ENCODE results near the gene MTMR1. TPM values are rescaled to one million over a fixed set of nuclear protein-coding genes. Genes with fewer than 3 reads are reported as not detected.

Gene MTMR1
- 10 to 100 TPM in 7 of 8 experiments, 1 to 10 TPM in 1; 9.4 to 28.2 (median 15.3) TPM for total RNA-seq

DNA sequence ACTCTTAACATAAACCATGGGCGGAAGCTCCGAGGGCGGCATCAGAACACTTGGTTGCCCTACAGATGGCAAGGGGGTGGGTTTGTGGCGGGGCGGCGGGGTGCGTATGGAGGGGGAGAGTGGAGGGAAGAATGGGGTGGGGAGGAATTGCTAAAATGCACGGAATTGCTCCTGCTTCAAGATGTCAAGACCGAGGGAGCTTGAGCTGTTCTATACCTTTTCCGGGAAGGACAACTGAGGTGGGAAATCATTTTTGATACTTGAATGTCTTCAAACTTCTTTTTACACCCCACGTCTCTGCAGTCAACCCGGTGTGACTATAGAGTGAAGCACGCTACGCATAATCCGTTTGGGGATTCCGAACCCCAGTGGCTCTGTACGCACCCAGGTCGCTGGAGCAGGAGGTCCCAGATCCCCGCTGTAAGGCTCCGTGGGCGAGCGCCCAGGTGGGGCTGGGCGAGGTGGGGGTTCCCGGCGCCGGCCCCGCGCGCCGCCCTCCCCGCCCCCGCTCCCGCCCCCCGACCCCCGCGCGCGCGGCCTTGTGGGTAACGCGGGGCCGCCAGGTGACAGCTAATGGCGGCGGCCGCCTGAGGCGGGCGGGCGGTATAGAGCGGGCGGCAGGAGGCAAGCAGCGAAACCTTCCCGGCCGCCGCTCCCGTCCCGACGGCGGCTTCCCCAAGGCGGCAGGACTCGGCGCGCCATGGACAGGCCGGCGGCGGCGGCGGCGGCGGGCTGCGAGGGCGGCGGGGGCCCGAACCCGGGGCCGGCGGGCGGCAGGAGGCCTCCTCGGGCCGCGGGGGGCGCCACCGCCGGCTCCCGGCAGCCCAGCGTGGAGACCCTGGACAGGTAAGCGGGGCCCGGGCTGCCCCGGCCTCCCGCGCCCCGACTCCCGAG, at the start of gene MTMR1:
Gene MTMR1, plus strand, starts transcription at position 566 of the 894 bp plus-strand sequence. Its CDS starts 135 bp downstream, at position 701.
- Histone ChIP-seq H3K4me1 (replicated peaks in 1 of 2) (peaks cover 6 to 16% of the 10 kb centered on the region in 2 donors), H3K27ac (peak within 1 kb of the TSS; percentile 96 to 97), H3K4me3 (peak within 1 kb of the TSS; percentile 50 to 97 (median 93))
- ATAC-seq (replicated peaks in 6 of 8): peak; percentile 39 to 81 (median 73)
- in situ Hi-C loops (cut with MboI; ENCODE audit: low pct_unique_long_range_greater_than_20kb in 2 of 9, low sequenced_read_pairs in 9 of 9, unreplicated experiment in 9 of 9): loop anchor here in 4 of 9 experiments (25.0 kb wide), 1 partner anchor 731 kb away; no protein-coding TSS in a partner anchor
- WGBS, 10 experiments: 28% methylated on average over 3 of the region's 92 CpGs; no CpG with 5 or more reads in 9 of the 10 experiments

DNA sequence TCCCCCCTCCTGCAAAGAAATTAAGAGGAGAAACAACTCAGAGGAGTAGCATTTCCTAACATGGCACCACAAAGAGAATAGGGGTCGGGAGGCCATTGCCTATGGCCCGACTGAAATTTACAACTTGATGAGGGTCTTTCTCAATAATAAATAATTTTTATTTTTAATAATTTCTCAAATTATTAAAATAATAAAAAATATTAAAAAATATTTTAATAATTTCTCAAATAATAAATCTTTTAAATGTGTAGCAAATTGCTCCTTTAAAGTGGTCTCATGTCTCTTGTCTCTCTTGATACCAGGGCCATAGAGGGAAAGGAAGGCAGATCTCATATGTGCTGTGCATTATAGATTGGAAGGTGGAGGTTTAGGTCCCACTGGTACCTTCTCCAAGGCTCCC, 49.2 kb upstream of the MTMR1 start:
- WGBS, 10 experiments: 38 to 100% (median 73%) methylated on average over 1 to 2 of the region's 2 CpGs; no CpG with 5 or more reads in 4 of the 10 experiments
- Histone ChIP-seq H3K4me3 (no peak overlapping the region), H3K4me1 (replicated peaks in 1 of 2) (no peaks in the 10 kb centered on the region), H3K27ac (no peak overlapping the region)
- ATAC-seq (replicated peaks in 6 of 8): no peak
- in situ Hi-C loops (cut with MboI; ENCODE audit: low pct_unique_long_range_greater_than_20kb in 2 of 9, low sequenced_read_pairs in 9 of 9, unreplicated experiment in 9 of 9): no loop called here

GRCh38 chrX:150644422-150644821, 48.8 kb upstream of the MTMR1 start:
- H3K4me1 ChIP-seq (replicated peaks in 1 of 2): no peaks in the 10 kb centered on the region

DNA sequence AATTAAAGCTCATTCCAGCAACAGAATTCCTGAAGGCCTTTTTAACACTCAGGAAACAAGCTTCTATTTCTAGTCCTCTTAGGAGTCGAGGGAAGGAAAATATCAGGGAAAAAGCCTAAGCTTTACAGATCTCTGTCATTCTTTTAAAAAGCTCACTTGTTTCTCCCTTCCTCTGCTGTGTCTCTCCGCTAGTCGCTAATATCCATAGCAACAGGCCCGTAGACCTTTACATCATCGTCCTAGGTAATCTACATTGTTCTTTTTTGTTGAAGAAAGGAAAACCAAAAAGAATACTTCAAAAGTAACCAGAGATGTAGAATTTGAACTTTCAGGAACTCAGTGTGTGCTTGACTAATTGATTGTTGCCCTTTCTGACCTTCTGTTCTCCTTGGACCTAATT, 45.9 kb upstream of the MTMR1 start:
- Histone ChIP-seq H3K4me3 (no peak overlapping the region), H3K27ac (no peak overlapping the region), H3K4me1 (replicated peaks in 1 of 2) (no peaks in the 10 kb centered on the region)
- WGBS, 10 experiments: 19 to 100% (median 95%) methylated on average over 1 to 4 of the region's 5 CpGs; no CpG with 5 or more reads in 6 of the 10 experiments
- in situ Hi-C loops (cut with MboI; ENCODE audit: low pct_unique_long_range_greater_than_20kb in 2 of 9, low sequenced_read_pairs in 9 of 9, unreplicated experiment in 9 of 9): no loop called here
- ATAC-seq (replicated peaks in 6 of 8): no peak

More at GRCh38 chrX:150644422-150644821, 48.8 kb upstream of the MTMR1 start:
- WGBS, 10 experiments: 20 to 87% (median 66%) methylated on average over 1 to 4 of the region's 4 CpGs; no CpG with 5 or more reads in 6 of the 10 experiments
- Histone ChIP-seq H3K4me3 (no peak overlapping the region), H3K27ac (no peak overlapping the region)
- in situ Hi-C loops (cut with MboI; ENCODE audit: low pct_unique_long_range_greater_than_20kb in 2 of 9, low sequenced_read_pairs in 9 of 9, unreplicated experiment in 9 of 9): no loop called here
- no peak for ATAC-seq (replicated peaks in 6 of 8)

GRCh38 chrX:150648296-150648940, 44.8 kb upstream of the MTMR1 start:
- H3K4me3 ChIP-seq: no peak overlapping the region
- 31 to 100% (median 73%) methylated on average over 1 to 4 of the region's 4 CpGs; no CpG with 5 or more reads in 6 of the 10 experiments for WGBS, 10 experiments
- H3K4me1 ChIP-seq (replicated peaks in 1 of 2): no peaks in the 10 kb centered on the region
- ATAC-seq (replicated peaks in 6 of 8): no peak
- H3K27ac ChIP-seq: no peak overlapping the region
- in situ Hi-C loops (cut with MboI; ENCODE audit: low pct_unique_long_range_greater_than_20kb in 2 of 9, low sequenced_read_pairs in 9 of 9, unreplicated experiment in 9 of 9): no loop called here

DNA sequence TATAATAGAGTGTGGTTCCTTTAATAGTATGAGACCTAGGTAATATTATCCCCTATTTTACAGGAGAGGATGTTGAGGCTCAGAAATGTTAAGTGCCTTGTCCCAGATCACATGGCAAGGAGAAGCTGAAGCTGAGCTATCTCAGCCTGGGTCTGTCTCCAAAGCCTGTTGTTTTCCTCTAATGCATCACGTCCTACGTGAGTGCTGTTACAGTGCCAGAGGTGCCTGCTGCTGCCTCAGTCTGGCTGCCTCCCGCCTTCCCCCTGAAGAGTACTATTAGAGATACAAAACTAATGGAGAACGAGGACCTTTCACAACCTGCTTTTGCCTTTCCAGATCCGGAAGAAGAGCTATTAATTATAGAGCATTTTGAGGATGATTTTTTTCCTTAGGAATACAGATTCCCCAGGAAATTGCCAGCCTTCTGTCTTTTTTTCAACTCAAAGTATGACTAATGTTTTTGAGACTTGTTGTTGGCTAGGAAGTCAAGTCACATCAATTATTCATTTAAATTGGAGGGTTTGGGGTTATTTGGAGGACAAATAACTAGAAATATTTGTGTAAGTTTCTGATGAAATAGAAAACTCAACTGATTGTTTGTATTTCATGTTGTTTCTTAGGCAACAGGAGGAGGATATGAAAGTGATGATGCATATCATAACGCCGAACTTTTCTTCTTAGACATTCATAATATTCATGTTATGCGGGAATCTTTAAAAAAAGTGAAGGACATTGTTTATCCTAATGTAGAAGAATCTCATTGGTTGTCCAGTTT, 43.9 kb upstream of the MTMR1 start:
- ATAC-seq (replicated peaks in 6 of 8): peak; percentile 38 to 95 (median 73)
- no peak overlapping the region for H3K4me3 ChIP-seq
- H3K4me1 ChIP-seq (replicated peaks in 1 of 2): no peaks in the 10 kb centered on the region
- H3K27ac ChIP-seq: no peak overlapping the region
- WGBS, 10 experiments: 0 to 96% (median 38%) methylated on average over 1 to 8 of the region's 8 CpGs; no CpG with 5 or more reads in 3 of the 10 experiments
- in situ Hi-C loops (cut with MboI; ENCODE audit: low pct_unique_long_range_greater_than_20kb in 2 of 9, low sequenced_read_pairs in 9 of 9, unreplicated experiment in 9 of 9): no loop called here

GRCh38 chrX:150651906-150652305, 41.3 kb upstream of the MTMR1 start:
- WGBS, 10 experiments: 38 to 100% (median 100%) methylated on average over 1 of the region's 2 CpGs; no CpG with 5 or more reads in 3 of the 10 experiments
- ATAC-seq (replicated peaks in 6 of 8): no peak
- no peak overlapping the region for H3K27ac ChIP-seq
- in situ Hi-C loops (cut with MboI; ENCODE audit: low pct_unique_long_range_greater_than_20kb in 2 of 9, low sequenced_read_pairs in 9 of 9, unreplicated experiment in 9 of 9): no loop called here
- H3K4me3 ChIP-seq: no peak overlapping the region
- no peaks in the 10 kb centered on the region for H3K4me1 ChIP-seq (replicated peaks in 1 of 2)

GRCh38 chrX:150655788-150656187, 37.4 kb upstream of the MTMR1 start:
- in situ Hi-C loops (cut with MboI; ENCODE audit: low pct_unique_long_range_greater_than_20kb in 2 of 9, low sequenced_read_pairs in 9 of 9, unreplicated experiment in 9 of 9): no loop called here
- Histone ChIP-seq H3K27ac (no peak overlapping the region), H3K4me1 (replicated peaks in 1 of 2) (no peaks in the 10 kb centered on the region), H3K4me3 (no peak overlapping the region)
- WGBS, 10 experiments: 68 to 100% (median 95%) methylated on average over 2 of the region's 2 CpGs; no CpG with 5 or more reads in 6 of the 10 experiments
- ATAC-seq (replicated peaks in 6 of 8): no peak

GRCh38 chrX:150663073-150663472, 30.1 kb upstream of the MTMR1 start:
- no peak overlapping the region for H3K27ac ChIP-seq
- in situ Hi-C loops (cut with MboI; ENCODE audit: low pct_unique_long_range_greater_than_20kb in 2 of 9, low sequenced_read_pairs in 9 of 9, unreplicated experiment in 9 of 9): no loop called here
- no peak overlapping the region for H3K4me3 ChIP-seq
- peak in 3 of 8 experiments; percentile 19 to 70 (median 57) for ATAC-seq (replicated peaks in 6 of 8)
- WGBS, 10 experiments: 43 to 100% methylated on average over 1 of the region's 2 CpGs; no CpG with 5 or more reads in 8 of the 10 experiments
- no peaks in the 10 kb centered on the region for H3K4me1 ChIP-seq (replicated peaks in 1 of 2)

- ATAC-seq (replicated peaks in 6 of 8): no peak
- H3K4me3 ChIP-seq: no peak overlapping the region
- 11 to 88% methylated on average over 1 of the region's 2 CpGs; no CpG with 5 or more reads in 8 of the 10 experiments for WGBS, 10 experiments
- in situ Hi-C loops (cut with MboI; ENCODE audit: low pct_unique_long_range_greater_than_20kb in 2 of 9, low sequenced_read_pairs in 9 of 9, unreplicated experiment in 9 of 9): no loop called here
- H3K27ac ChIP-seq: no peak overlapping the region
- no peaks in the 10 kb centered on the region for H3K4me1 ChIP-seq (replicated peaks in 1 of 2)
Measured at GRCh38 chrX:150664290-150664689, 28.9 kb upstream of the MTMR1 start.

- Histone ChIP-seq H3K4me3 (no peak overlapping the region), H3K4me1 (replicated peaks in 1 of 2) (peaks cover 0 to 3% of the 10 kb centered on the region in 2 donors), H3K27ac (no peak overlapping the region)
- in situ Hi-C loops (cut with MboI; ENCODE audit: low pct_unique_long_range_greater_than_20kb in 2 of 9, low sequenced_read_pairs in 9 of 9, unreplicated experiment in 9 of 9): loop anchor here in 4 of 9 experiments (25.0 kb wide), 1 partner anchor 714 kb away; no protein-coding TSS in a partner anchor
- WGBS, 10 experiments: 0 to 83% (median 17%) methylated on average over 1 to 2 of the region's 2 CpGs; no CpG with 5 or more reads in 5 of the 10 experiments
- ATAC-seq (replicated peaks in 6 of 8): no peak
Measured at GRCh38 chrX:150676221-150676620, 17.0 kb upstream of the MTMR1 start.

DNA sequence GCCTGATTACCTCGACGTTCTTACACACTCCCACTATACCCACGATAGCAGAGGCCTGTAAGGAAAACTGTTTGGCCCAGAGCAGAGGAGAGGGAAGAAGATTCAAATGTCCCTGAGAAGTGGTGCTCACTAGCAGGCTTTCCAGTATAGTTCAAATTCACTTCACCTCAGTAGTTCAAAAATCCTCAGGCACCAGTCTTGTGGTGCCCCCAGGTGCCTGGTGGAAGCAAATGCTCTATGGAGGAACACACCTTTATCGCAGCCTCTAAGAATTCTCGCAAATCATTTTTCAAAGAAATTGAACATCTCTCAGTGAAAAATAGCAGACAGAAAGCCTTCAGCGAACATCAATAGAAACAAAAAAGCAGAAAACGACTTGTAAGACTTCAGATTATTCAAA, 12.2 kb upstream of the MTMR1 start:
- ATAC-seq (replicated peaks in 6 of 8): peak in 7 of 8 experiments; percentile 20 to 79 (median 67)
- Histone ChIP-seq H3K4me3 (no peak overlapping the region), H3K4me1 (replicated peaks in 1 of 2) (peaks cover 0 to 3% of the 10 kb centered on the region in 2 donors), H3K27ac (no peak overlapping the region)
- 0 to 75% (median 40%) methylated on average over 1 to 4 of the region's 7 CpGs; no CpG with 5 or more reads in 5 of the 10 experiments for WGBS, 10 experiments
- in situ Hi-C loops (cut with MboI; ENCODE audit: low pct_unique_long_range_greater_than_20kb in 2 of 9, low sequenced_read_pairs in 9 of 9, unreplicated experiment in 9 of 9): loop anchor here in 4 of 9 experiments (25.0 kb wide), 1 partner anchor 719 kb away; no protein-coding TSS in a partner anchor

Measured in motor neuron (in vitro differentiated cells).